PC-9 (cell line): ENCODE data around the gene FBXL15.

Experiments used
- EZH2 ChIP-seq: fragments of 200-600 bp; sonication (generic); IDR thresholded peaks from 2 replicates; pipeline ENCODE4 v1.8.0; 2017; ENCODE audit warnings: antibody characterized with exemption, low read depth
- TF ChIP-seq, protein P1 (sequence below): fragments of 200-600 bp; sonication (generic); conservative IDR thresholded peaks from 2 replicates; pipeline ENCODE4 v1.6.1; 2017; ENCODE audit warnings: mixed run types, antibody characterized with exemption, mild to moderate bottlenecking, moderate library complexity

DNA sequence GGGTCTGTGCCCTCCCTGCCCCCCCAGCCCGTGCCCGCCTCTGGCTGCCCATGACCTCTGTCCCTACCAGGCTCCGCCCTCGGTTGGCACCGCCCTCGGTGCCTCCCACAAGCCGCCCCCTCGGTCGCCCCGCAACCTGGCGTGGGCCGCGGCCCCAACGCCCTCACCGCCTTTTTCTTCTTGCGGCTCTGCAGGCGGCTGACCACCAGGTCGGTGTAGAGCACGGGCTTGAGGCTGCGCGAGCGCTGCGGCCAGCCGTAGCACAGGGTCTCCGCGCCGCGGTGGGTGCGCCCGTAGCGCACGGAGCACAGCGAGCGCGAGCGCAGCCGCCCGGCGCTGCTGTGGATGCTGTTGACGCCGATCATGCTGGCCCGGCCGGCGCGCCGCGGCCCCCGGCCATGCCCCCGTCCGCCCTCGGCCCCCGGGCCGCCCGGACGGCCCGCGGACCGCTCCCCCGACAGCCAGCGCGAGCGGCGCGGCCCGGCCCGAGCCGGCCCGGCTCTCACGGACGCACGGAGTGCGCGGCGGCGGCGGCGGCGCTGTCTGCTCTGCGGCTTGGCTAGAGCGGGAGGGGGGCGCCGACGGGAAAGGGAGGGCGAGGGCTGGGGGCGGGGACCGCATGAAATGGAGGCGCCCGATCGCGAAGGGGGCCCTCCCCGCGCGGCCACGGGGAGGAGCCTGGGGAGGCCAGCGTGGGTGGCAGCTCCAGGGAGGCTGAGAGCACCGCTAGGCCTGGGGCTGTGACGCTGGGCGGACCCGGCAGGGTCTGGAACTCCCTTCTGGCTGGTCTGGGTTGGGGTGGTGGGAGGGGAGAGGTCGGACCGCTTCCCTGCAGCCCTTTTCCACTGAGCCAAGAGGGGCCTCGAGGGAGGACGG lies 11.7 kb upstream of the FBXL15 start:
- TF ChIP-seq, protein P1, sequence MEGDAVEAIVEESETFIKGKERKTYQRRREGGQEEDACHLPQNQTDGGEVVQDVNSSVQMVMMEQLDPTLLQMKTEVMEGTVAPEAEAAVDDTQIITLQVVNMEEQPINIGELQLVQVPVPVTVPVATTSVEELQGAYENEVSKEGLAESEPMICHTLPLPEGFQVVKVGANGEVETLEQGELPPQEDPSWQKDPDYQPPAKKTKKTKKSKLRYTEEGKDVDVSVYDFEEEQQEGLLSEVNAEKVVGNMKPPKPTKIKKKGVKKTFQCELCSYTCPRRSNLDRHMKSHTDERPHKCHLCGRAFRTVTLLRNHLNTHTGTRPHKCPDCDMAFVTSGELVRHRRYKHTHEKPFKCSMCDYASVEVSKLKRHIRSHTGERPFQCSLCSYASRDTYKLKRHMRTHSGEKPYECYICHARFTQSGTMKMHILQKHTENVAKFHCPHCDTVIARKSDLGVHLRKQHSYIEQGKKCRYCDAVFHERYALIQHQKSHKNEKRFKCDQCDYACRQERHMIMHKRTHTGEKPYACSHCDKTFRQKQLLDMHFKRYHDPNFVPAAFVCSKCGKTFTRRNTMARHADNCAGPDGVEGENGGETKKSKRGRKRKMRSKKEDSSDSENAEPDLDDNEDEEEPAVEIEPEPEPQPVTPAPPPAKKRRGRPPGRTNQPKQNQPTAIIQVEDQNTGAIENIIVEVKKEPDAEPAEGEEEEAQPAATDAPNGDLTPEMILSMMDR, result no peak
- TF ChIP-seq EZH2, result no peak
